Upper lobe of left lung (tissue), 4 donors: Measurements from ENCODE around the gene DOCK1.

Experiments used
- EP300 ChIP-seq, 4 donors: sonication (generic); formaldehyde crosslinking; IDR thresholded peaks; one replicate each; pipeline ENCODE4 v1.5.1; 2017; ENCODE audit warnings: antibody characterized with exemption in 4 of 4, control low read depth in 2 of 4
- POLR2A ChIP-seq, 4 donors: fragments of 450-650 bp; IDR thresholded peaks; one replicate each; pipeline ENCODE4 v1.5.1; 2016 to 2017; ENCODE audit warnings: antibody characterized with exemption in 4 of 4, mild to moderate bottlenecking in 2 of 4
- TF ChIP-seq, protein P1 (sequence below), 6 experiments: fragments of 450-650 bp in 4 of 6; fragments of 200-600 bp in 2 of 6; sonication (generic) in 2 of 6; IDR thresholded peaks; one replicate each; pipeline ENCODE4 v1.5.1; 2016 to 2019; ENCODE audit warnings: antibody characterized with exemption in 6 of 6

DNA sequence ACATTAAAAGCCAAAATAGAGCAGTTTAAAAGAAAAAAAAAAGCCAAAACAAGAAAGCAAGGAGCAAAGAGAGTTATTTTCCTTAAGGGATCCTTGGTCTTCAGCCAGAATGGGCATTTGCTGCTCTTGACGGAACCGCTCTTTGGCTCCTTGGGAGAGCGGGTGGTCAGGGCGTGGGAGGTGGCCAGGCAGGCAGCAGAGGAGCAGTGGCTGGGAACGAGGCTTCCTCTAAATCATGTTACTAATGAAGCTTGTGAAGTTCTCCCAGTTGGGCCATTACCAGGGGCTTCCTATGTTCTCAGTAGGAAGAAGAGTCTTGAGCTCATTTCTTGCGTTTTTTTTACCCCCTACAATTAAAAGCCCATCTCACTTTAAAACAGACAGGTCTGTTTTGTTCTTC is 116.6 kb downstream of the DOCK1 start:
- TF ChIP-seq, protein P1, sequence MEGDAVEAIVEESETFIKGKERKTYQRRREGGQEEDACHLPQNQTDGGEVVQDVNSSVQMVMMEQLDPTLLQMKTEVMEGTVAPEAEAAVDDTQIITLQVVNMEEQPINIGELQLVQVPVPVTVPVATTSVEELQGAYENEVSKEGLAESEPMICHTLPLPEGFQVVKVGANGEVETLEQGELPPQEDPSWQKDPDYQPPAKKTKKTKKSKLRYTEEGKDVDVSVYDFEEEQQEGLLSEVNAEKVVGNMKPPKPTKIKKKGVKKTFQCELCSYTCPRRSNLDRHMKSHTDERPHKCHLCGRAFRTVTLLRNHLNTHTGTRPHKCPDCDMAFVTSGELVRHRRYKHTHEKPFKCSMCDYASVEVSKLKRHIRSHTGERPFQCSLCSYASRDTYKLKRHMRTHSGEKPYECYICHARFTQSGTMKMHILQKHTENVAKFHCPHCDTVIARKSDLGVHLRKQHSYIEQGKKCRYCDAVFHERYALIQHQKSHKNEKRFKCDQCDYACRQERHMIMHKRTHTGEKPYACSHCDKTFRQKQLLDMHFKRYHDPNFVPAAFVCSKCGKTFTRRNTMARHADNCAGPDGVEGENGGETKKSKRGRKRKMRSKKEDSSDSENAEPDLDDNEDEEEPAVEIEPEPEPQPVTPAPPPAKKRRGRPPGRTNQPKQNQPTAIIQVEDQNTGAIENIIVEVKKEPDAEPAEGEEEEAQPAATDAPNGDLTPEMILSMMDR (IDR thresholded peaks at IDR 0.05): no peak
- TF ChIP-seq POLR2A (IDR thresholded peaks at IDR 0.05) (no peak), EP300 (IDR thresholded peaks at IDR 0.05) (no peak)
